Measurements from ENCODE around the gene KLHL17. TPM values are rescaled to one million over a fixed set of nuclear protein-coding genes. Genes with fewer than 3 reads are reported as not detected.

The KLHL17 gene
- polyA plus RNA-seq, 4 donors, result 3.9 to 11.9 (median 6.8) TPM

DNA sequence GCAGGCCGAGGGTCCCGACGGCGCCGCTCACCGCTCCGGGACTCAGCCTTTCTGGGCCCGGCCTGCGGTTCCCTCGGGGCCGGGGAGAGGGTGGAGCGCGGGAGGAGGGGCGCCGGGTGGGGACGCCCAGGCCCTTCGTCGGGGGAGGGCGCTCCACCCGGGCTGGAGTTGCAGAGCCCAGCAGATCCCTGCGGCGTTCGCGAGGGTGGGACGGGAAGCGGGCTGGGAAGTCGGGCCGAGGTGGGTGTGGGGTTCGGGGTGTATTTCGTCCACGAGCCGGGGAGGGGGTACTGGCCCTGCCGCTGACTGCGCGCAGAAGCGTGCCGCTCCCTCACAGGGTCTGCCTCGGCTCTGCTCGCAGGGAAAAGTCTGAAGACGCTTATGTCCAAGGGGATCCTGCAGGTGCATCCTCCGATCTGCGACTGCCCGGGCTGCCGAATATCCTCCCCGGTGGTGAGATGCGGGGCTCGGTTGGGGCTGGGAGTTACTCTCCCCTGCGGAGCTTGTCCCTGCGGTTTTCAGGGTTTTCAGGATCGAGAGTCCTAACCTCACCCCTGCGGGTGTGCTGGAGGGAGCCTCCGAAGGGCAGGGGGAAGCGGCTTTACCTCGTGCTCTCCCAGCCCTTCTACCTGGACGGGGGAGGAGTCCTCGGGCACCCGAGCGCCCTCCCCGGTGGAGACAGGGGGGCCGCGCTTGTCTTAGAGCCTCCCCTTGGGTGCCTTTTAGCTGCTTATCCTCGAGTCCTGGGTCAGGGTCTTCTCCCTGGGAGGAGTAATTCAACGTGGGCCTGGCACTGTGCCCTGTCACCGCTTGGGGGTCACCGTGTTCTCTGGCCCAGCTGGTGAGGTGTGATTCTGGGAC lies 34.6 kb upstream of the KLHL17 start:
- peak overlapping the region in 2 of 3 donors; percentile 25 to 52 for H3K4me3 ChIP-seq (ENCODE audit: low read depth in 1 of 3, low read length in 3 of 3)
- DNase-seq, result no peak
- peaks cover 0 to 4% of the 10 kb centered on the region in 2 donors for H3K9me3 ChIP-seq (ENCODE audit: control insufficient read depth in 2 of 2, insufficient read depth in 1 of 2, low read depth in 1 of 2, low read length in 1 of 2)
- FAIRE-seq, result no peak
- H3K27me3 ChIP-seq (ENCODE audit: control insufficient read depth in 3 of 3, insufficient read depth in 3 of 3, low read length in 3 of 3), result peaks cover 19 to 83% (median 19%) of the 10 kb centered on the region in 3 donors
- WGBS, 3 donors, result 3 to 8% (median 3%) methylated on average over 45 to 65 of the region's 65 CpGs
- no peak overlapping the region for H3K27ac ChIP-seq (ENCODE audit: low read depth in 1 of 3, low read length in 2 of 3)
- peaks cover 0 to 23% (median 2%) of the 10 kb centered on the region in 3 donors for H3K4me1 ChIP-seq (ENCODE audit: control insufficient read depth in 3 of 3, insufficient read depth in 2 of 3, low read depth in 1 of 3, low read length in 2 of 3)
- H3K36me3 ChIP-seq (ENCODE audit: control insufficient read depth in 3 of 3, insufficient read depth in 2 of 3, low read depth in 1 of 3, low read length in 3 of 3), result peaks cover 0 to 11% (median 0%) of the 10 kb centered on the region in 3 donors

DNA sequence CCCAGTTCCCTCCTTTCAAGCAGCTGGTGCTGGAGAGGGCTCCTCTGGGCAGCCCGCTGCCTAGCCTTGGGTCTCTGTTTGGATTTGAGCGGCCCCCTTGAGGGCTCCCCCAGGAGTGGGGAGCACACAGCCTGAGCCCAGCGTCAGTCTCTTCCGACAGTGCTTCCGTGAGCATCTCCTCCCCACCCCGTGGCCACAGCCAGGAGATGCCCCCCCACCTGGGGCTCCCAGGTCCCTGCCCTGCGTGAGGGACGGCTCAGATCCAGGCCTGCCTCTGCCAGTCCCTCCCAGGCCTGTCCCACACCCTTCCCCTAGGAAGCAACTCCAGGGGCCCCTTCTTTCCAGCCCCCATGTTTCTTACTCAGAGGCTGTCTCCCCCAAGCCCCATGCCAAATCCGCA lies 33.1 kb upstream of the KLHL17 start:
- Histone ChIP-seq H3K36me3 (ENCODE audit: control insufficient read depth in 3 of 3, insufficient read depth in 2 of 3, low read depth in 1 of 3, low read length in 3 of 3) (peaks cover 0 to 15% (median 0%) of the 10 kb centered on the region in 3 donors), H3K27ac (ENCODE audit: low read depth in 1 of 3, low read length in 2 of 3) (no peak overlapping the region), H3K4me1 (ENCODE audit: control insufficient read depth in 3 of 3, insufficient read depth in 2 of 3, low read depth in 1 of 3, low read length in 2 of 3) (peaks cover 0 to 17% (median 2%) of the 10 kb centered on the region in 3 donors), H3K4me3 (ENCODE audit: low read depth in 1 of 3, low read length in 3 of 3) (no peak overlapping the region), H3K9me3 (ENCODE audit: control insufficient read depth in 2 of 2, insufficient read depth in 1 of 2, low read depth in 1 of 2, low read length in 1 of 2) (peaks cover 0 to 4% of the 10 kb centered on the region in 2 donors), H3K27me3 (ENCODE audit: control insufficient read depth in 3 of 3, insufficient read depth in 3 of 3, low read length in 3 of 3) (peaks cover 13 to 84% (median 19%) of the 10 kb centered on the region in 3 donors)
- DNase-seq (no peak), FAIRE-seq (no peak)
- WGBS, 3 donors, result 29 to 67% (median 55%) methylated on average over 6 to 9 of the region's 9 CpGs

DNA sequence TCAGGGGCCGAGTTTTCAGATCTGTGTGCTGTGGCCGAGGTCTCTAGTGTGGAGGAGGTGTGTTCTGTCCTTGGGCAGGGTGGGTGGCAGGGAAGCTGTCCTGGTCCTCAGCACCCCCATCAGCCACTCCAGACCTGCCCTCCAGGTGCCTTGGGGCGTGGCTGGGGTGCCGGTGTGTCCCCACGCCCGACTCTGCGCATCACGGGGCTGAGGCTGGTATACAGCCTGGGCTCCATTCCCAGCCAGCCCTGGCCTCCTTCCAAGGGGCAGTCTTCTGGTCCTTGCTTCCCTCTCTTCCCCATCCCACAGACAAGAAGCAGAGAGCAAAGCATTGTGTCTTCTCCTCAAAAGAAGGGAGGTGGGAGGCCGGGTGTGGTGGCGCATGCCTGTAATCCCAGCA lies 32.6 kb upstream of the KLHL17 start:
- Histone ChIP-seq H3K27ac (ENCODE audit: low read depth in 1 of 3, low read length in 2 of 3) (no peak overlapping the region), H3K36me3 (ENCODE audit: control insufficient read depth in 3 of 3, insufficient read depth in 2 of 3, low read depth in 1 of 3, low read length in 3 of 3) (peaks cover 0 to 14% (median 0%) of the 10 kb centered on the region in 3 donors), H3K9me3 (ENCODE audit: control insufficient read depth in 2 of 2, insufficient read depth in 1 of 2, low read depth in 1 of 2, low read length in 1 of 2) (peaks cover 0 to 4% of the 10 kb centered on the region in 2 donors), H3K27me3 (ENCODE audit: control insufficient read depth in 3 of 3, insufficient read depth in 3 of 3, low read length in 3 of 3) (peaks cover 13 to 84% (median 19%) of the 10 kb centered on the region in 3 donors), H3K4me3 (ENCODE audit: low read depth in 1 of 3, low read length in 3 of 3) (no peak overlapping the region), H3K4me1 (ENCODE audit: control insufficient read depth in 3 of 3, insufficient read depth in 2 of 3, low read depth in 1 of 3, low read length in 2 of 3) (peaks cover 0 to 15% (median 2%) of the 10 kb centered on the region in 3 donors)
- WGBS, 3 donors, result 26 to 65% (median 30%) methylated on average over 10 of the region's 10 CpGs
- FAIRE-seq (no peak), DNase-seq (no peak)

DNA sequence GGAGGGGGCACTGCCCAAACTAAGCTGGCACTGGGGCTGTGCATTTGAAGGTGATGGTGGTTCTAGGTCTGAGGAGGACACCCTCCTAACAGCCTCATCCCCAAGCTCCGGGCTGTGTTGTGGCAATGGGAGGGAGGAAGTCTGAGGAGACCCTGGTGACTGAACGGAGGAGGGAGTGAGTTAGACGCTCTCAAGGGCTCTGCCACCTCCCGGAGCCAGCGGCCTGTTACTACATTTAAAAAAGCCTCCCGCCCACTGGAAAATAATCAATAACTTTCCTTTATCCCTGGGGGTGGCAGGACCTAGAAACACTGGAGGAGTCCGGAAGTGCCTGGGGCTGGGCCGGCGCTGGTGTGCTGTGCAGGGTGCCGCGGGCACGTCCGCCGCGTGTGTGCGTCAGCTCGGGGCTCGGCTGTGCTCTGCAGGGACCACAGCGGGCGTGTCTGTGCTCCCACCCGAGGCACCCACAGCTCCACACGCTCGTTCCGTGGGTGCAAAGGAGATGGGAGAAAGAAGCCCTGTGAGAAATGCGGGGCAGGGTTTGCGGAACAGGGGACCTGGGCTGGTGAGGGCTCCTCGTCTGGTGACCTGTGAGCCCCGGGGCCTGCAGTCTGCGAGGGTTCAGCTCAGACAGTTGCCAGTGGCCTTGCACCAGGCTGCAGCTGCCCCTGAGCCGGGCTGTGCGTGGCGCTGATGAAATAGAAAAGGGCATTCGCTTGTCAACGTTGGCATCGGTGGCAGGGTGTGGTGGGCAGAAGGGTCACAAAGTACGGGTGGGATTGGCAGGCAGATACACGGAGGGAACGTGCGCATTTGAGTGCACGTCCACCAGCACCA lies 31.3 kb upstream of the KLHL17 start:
- DNase-seq, result no peak
- peaks cover 0 to 4% of the 10 kb centered on the region in 2 donors for H3K9me3 ChIP-seq (ENCODE audit: control insufficient read depth in 2 of 2, insufficient read depth in 1 of 2, low read depth in 1 of 2, low read length in 1 of 2)
- H3K27ac ChIP-seq (ENCODE audit: low read depth in 1 of 3, low read length in 2 of 3), result no peak overlapping the region
- peaks cover 13 to 86% (median 20%) of the 10 kb centered on the region in 3 donors for H3K27me3 ChIP-seq (ENCODE audit: control insufficient read depth in 3 of 3, insufficient read depth in 3 of 3, low read length in 3 of 3)
- no peak overlapping the region for H3K4me3 ChIP-seq (ENCODE audit: low read depth in 1 of 3, low read length in 3 of 3)
- 29 to 70% (median 47%) methylated on average over 40 of the region's 40 CpGs for WGBS, 3 donors
- peaks cover 0 to 15% (median 0%) of the 10 kb centered on the region in 3 donors for H3K36me3 ChIP-seq (ENCODE audit: control insufficient read depth in 3 of 3, insufficient read depth in 2 of 3, low read depth in 1 of 3, low read length in 3 of 3)
- peaks cover 0 to 10% (median 0%) of the 10 kb centered on the region in 3 donors for H3K4me1 ChIP-seq (ENCODE audit: control insufficient read depth in 3 of 3, insufficient read depth in 2 of 3, low read depth in 1 of 3, low read length in 2 of 3)
- FAIRE-seq, result no peak

DNA sequence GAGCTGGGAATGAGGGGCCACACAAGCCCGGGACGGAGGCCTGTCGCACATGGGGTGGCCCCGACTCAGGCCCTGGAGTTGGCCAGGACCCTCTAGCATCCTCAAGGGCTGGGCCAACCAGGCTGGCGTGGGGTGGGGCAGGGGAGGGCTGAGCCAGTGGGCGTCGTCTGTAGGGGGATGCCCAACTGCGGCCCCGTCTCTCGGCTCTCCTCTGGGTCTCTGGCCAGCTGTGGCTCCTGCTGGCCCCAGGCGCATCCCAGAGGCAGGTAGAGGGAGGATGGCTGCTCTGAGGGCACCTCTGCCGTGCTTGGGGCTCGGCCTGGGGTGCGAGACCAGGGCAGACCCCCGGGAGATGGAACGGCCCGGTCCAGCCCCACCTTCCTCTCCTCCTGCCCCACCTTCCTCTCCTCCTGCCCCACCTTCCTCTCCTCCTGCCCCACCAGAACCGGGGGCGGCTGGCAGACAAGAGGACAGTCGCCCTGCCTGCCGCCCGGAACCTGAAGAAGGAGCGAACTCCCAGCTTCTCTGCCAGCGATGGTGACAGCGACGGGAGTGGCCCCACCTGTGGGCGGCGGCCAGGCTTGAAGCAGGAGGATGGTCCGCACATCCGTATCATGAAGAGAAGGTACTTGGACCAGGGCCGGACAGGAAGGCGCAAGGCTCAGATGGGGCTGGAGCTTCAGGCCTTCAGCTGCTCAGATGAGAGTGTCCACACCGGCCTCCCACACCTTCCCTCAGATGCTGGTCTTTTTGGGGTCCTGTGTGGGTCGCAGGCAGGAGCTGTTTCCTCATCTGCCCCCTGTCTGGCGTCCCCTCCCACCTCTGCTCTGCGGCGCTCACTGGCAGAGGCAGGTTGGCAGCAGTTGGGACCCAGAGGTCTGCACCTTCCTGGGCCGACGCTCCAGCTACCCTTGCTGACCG lies 30.4 kb upstream of the KLHL17 start:
- no peak for FAIRE-seq
- 60 to 85% (median 68%) methylated on average over 31 to 40 of the region's 40 CpGs for WGBS, 3 donors
- peaks cover 5 to 83% (median 20%) of the 10 kb centered on the region in 3 donors for H3K27me3 ChIP-seq (ENCODE audit: control insufficient read depth in 3 of 3, insufficient read depth in 3 of 3, low read length in 3 of 3)

GRCh38 chr1:930633-931138 lies 29.7 kb upstream of the KLHL17 start:
- Histone ChIP-seq H3K36me3 (ENCODE audit: control insufficient read depth in 3 of 3, insufficient read depth in 2 of 3, low read depth in 1 of 3, low read length in 3 of 3) (peaks cover 0 to 15% (median 0%) of the 10 kb centered on the region in 3 donors), H3K4me1 (ENCODE audit: control insufficient read depth in 3 of 3, insufficient read depth in 2 of 3, low read depth in 1 of 3, low read length in 2 of 3) (peaks cover 0 to 17% (median 0%) of the 10 kb centered on the region in 3 donors), H3K9me3 (ENCODE audit: control insufficient read depth in 2 of 2, insufficient read depth in 1 of 2, low read depth in 1 of 2, low read length in 1 of 2) (peaks cover 0 to 4% of the 10 kb centered on the region in 2 donors), H3K27ac (ENCODE audit: low read depth in 1 of 3, low read length in 2 of 3) (no peak overlapping the region), H3K27me3 (ENCODE audit: control insufficient read depth in 3 of 3, insufficient read depth in 3 of 3, low read length in 3 of 3) (peaks cover 4 to 85% (median 26%) of the 10 kb centered on the region in 3 donors), H3K4me3 (ENCODE audit: low read depth in 1 of 3, low read length in 3 of 3) (no peak overlapping the region)
- DNase-seq (no peak), FAIRE-seq (no peak)
- 49 to 72% (median 52%) methylated on average over 18 of the region's 18 CpGs for WGBS, 3 donors

More for the DNA sequence above, 30.4 kb upstream of the KLHL17 start:
- Histone ChIP-seq H3K4me1 (ENCODE audit: control insufficient read depth in 3 of 3, insufficient read depth in 2 of 3, low read depth in 1 of 3, low read length in 2 of 3) (peaks cover 0 to 12% (median 0%) of the 10 kb centered on the region in 3 donors), H3K27ac (ENCODE audit: low read depth in 1 of 3, low read length in 2 of 3) (no peak overlapping the region), H3K36me3 (ENCODE audit: control insufficient read depth in 3 of 3, insufficient read depth in 2 of 3, low read depth in 1 of 3, low read length in 3 of 3) (peaks cover 0 to 15% (median 0%) of the 10 kb centered on the region in 3 donors), H3K4me3 (ENCODE audit: low read depth in 1 of 3, low read length in 3 of 3) (no peak overlapping the region), H3K9me3 (ENCODE audit: control insufficient read depth in 2 of 2, insufficient read depth in 1 of 2, low read depth in 1 of 2, low read length in 1 of 2) (peaks cover 0 to 4% of the 10 kb centered on the region in 2 donors)
- no peak for DNase-seq

- Histone ChIP-seq H3K4me3 (ENCODE audit: low read depth in 1 of 3, low read length in 3 of 3) (no peak overlapping the region), H3K36me3 (ENCODE audit: control insufficient read depth in 3 of 3, insufficient read depth in 2 of 3, low read depth in 1 of 3, low read length in 3 of 3) (peaks cover 0 to 18% (median 0%) of the 10 kb centered on the region in 3 donors), H3K9me3 (ENCODE audit: control insufficient read depth in 2 of 2, insufficient read depth in 1 of 2, low read depth in 1 of 2, low read length in 1 of 2) (no peaks in the 10 kb centered on the region), H3K27ac (ENCODE audit: low read depth in 1 of 3, low read length in 2 of 3) (no peak overlapping the region), H3K27me3 (ENCODE audit: control insufficient read depth in 3 of 3, insufficient read depth in 3 of 3, low read length in 3 of 3) (peaks cover 7 to 85% (median 20%) of the 10 kb centered on the region in 3 donors), H3K4me1 (ENCODE audit: control insufficient read depth in 3 of 3, insufficient read depth in 2 of 3, low read depth in 1 of 3, low read length in 2 of 3) (peaks cover 0 to 17% (median 0%) of the 10 kb centered on the region in 3 donors)
- FAIRE-seq (no peak), DNase-seq (no peak)
- WGBS, 3 donors, result 28 to 51% (median 33%) methylated on average over 15 of the region's 15 CpGs
These were observed 28.8 kb upstream of the KLHL17 start for GRCh38 chr1:931380-932172.
